Vagina (tissue), 2 donors: ENCODE results near the gene CYP4F11. TPM values are rescaled to one million over a fixed set of nuclear protein-coding genes. Genes with fewer than 3 reads are reported as not detected.

Experiments
- DNase-seq, 2 donors: peaks; one replicate each; pipeline ENCODE4 v3.0.0-alpha.2; 2017; ENCODE audit errors: extremely low spot score in 2 of 2
- H3K27ac ChIP-seq: fragments of 200-600 bp; sonication (generic); one replicate; pipeline ENCODE4 v1.5.1; 2019
- H3K27me3 ChIP-seq: fragments of 200-600 bp; sonication (generic); one replicate; pipeline ENCODE4 v1.5.1; 2019
- H3K36me3 ChIP-seq, 2 donors: fragments of 200-600 bp; sonication (generic); one replicate each; pipeline ENCODE4 v1.5.1; 2017 to 2019
- H3K4me1 ChIP-seq: fragments of 200-600 bp; sonication (generic); one replicate; pipeline ENCODE4 v1.5.1; 2019
- H3K4me3 ChIP-seq, 2 donors: fragments of 200-600 bp; sonication (generic); 1 replicate in 1 of 2; 2 replicates in 1 of 2; pipeline ENCODE4 v1.5.1; 2016 to 2019
- H3K9me3 ChIP-seq: fragments of 200-600 bp; sonication (generic); one replicate; pipeline ENCODE4 v1.5.1; 2019
- CTCF ChIP-seq, 3 experiments: fragments of 450-650 bp in 2 of 3; fragments of 200-600 bp in 1 of 3; sonication (generic) in 1 of 3; IDR thresholded peaks; one replicate each; pipeline ENCODE4 v1.5.1; 2017 to 2019; ENCODE audit warnings: antibody characterized with exemption in 3 of 3, mild to moderate bottlenecking in 2 of 3, moderate library complexity in 2 of 3
- POLR2A ChIP-seq, 2 donors: fragments of 450-650 bp; IDR thresholded peaks; one replicate each; pipeline ENCODE4 v1.6.1; 2017; ENCODE audit warnings: antibody characterized with exemption in 2 of 2, mild to moderate bottlenecking in 2 of 2, moderate library complexity in 2 of 2
- POLR2AphosphoS5 ChIP-seq, 2 donors: sonication (generic); formaldehyde crosslinking; IDR thresholded peaks; one replicate each; pipeline ENCODE4 v1.9.0; 2017; ENCODE audit warnings: antibody characterized with exemption in 2 of 2, mild to moderate bottlenecking in 2 of 2, low read depth in 1 of 2; ENCODE audit not compliant: insufficient read depth in 1 of 2
- intact Hi-C: fragments of 100-400 bp; cut with DNase I; formaldehyde crosslinking; loops from one replicate; pipeline ENCODE4 v1.15.1; 2023
- total RNA-seq: library from RNA; depleted of rRNA; stranded (reverse); fragments of >200 nt; gene quantifications from one replicate; pipeline ENCODE4 v1.2.3, GENCODE V29; 2016

The CYP4F11 gene
- total RNA-seq, 1 donor from 2014 or later: 5.6 TPM

GRCh38 chr19:15954820-15955219 is 20.5 kb upstream of the CYP4F11 start:
- intact Hi-C loops: no loop called here

GRCh38 chr19:15948223-15949058 is 14.1 kb upstream of the CYP4F11 start, which contains the start of gene OR10H4:
Gene OR10H4 (plus strand): TSS chr19:15949008. CDS start chr19:15949008, 0 bp downstream.
- Histone ChIP-seq H3K27ac (no peak within 1 kb of the TSS), H3K4me1 (no peaks in the 10 kb centered on the region), H3K27me3 (no peaks in the 10 kb centered on the region), H3K4me3 (no peak within 1 kb of the TSS), H3K36me3 (no peaks in the 10 kb centered on the region), H3K9me3 (no peaks in the 10 kb centered on the region)
- TF ChIP-seq CTCF (IDR thresholded peaks at IDR 0.05) (no peak), POLR2AphosphoS5 (IDR thresholded peaks at IDR 0.05; ENCODE audit: insufficient read depth in 1 of 2, low read depth in 1 of 2) (no peak), POLR2A (IDR thresholded peaks at IDR 0.05) (no peak)
- no peak for DNase-seq
- intact Hi-C loops: no loop called here

More at GRCh38 chr19:15954820-15955219, 20.5 kb upstream of the CYP4F11 start:
- no peak for TF ChIP-seq POLR2A (IDR thresholded peaks at IDR 0.05)
- no peaks in the 10 kb centered on the region for H3K9me3 ChIP-seq
- H3K36me3 ChIP-seq: no peaks in the 10 kb centered on the region
- H3K27ac ChIP-seq: no peak overlapping the region
- H3K27me3 ChIP-seq: no peaks in the 10 kb centered on the region
- no peaks in the 10 kb centered on the region for H3K4me1 ChIP-seq
- H3K4me3 ChIP-seq: no peak overlapping the region
- DNase-seq: peak in 1 of 2 donors; percentile 34

- intact Hi-C loops: no loop called here
- H3K4me1 ChIP-seq: no peaks in the 10 kb centered on the region
- TF ChIP-seq POLR2A (IDR thresholded peaks at IDR 0.05) (no peak), CTCF (IDR thresholded peaks at IDR 0.05) (no peak), POLR2AphosphoS5 (IDR thresholded peaks at IDR 0.05; ENCODE audit: insufficient read depth in 1 of 2, low read depth in 1 of 2) (no peak)
- no peaks in the 10 kb centered on the region for H3K36me3 ChIP-seq
- no peak overlapping the region for H3K27ac ChIP-seq
- no peak overlapping the region for H3K4me3 ChIP-seq
- no peaks in the 10 kb centered on the region for H3K9me3 ChIP-seq
- DNase-seq: no peak
- H3K27me3 ChIP-seq: no peaks in the 10 kb centered on the region
Measured at GRCh38 chr19:15945301-15945700, 11.0 kb upstream of the CYP4F11 start.

GRCh38 chr19:15944401-15944800 is 10.1 kb upstream of the CYP4F11 start:
- H3K27ac ChIP-seq: no peak overlapping the region
- H3K4me3 ChIP-seq: no peak overlapping the region
- H3K4me1 ChIP-seq: no peaks in the 10 kb centered on the region
- TF ChIP-seq POLR2AphosphoS5 (IDR thresholded peaks at IDR 0.05; ENCODE audit: insufficient read depth in 1 of 2, low read depth in 1 of 2): no peak
- TF ChIP-seq POLR2A (IDR thresholded peaks at IDR 0.05): no peak
- TF ChIP-seq CTCF (IDR thresholded peaks at IDR 0.05): no peak
- H3K36me3 ChIP-seq: no peaks in the 10 kb centered on the region
- no peaks in the 10 kb centered on the region for H3K27me3 ChIP-seq
- intact Hi-C loops: no loop called here
- H3K9me3 ChIP-seq: no peaks in the 10 kb centered on the region
- peak in 1 of 2 donors; percentile 28 for DNase-seq

GRCh38 chr19:15937771-15938170 is 3.4 kb upstream of the CYP4F11 start:
- no peaks in the 10 kb centered on the region for H3K9me3 ChIP-seq
- no peak overlapping the region for H3K4me3 ChIP-seq
- no peak overlapping the region for H3K27ac ChIP-seq
- intact Hi-C loops: no loop called here
- no peaks in the 10 kb centered on the region for H3K36me3 ChIP-seq
- H3K4me1 ChIP-seq: peaks cover 19% of the 10 kb centered on the region
- TF ChIP-seq POLR2AphosphoS5 (IDR thresholded peaks at IDR 0.05; ENCODE audit: insufficient read depth in 1 of 2, low read depth in 1 of 2) (no peak), POLR2A (IDR thresholded peaks at IDR 0.05) (no peak), CTCF (IDR thresholded peaks at IDR 0.05) (no peak)
- H3K27me3 ChIP-seq: no peaks in the 10 kb centered on the region
- DNase-seq: peak in 1 of 2 donors; percentile 87
